Measurements from ENCODE around the gene CTNNA1. TPM values are rescaled to one million over a fixed set of nuclear protein-coding genes. Genes with fewer than 3 reads are reported as not detected.
A peak's percentile ranks its signal among the peaks of the same experiment; 100 is the strongest.

CTNNA1 gene
- total RNA-seq, 2 donors from 2014 or later = 247 to 288 TPM

GRCh38 chr5:138948471-138949222 is 195.4 kb downstream of the CTNNA1 start:
- no peak for DNase-seq (ENCODE audit: low spot score)
- Histone ChIP-seq H3K36me3 (peaks cover 7% of the 10 kb centered on the region), H3K27me3 (no peaks in the 10 kb centered on the region), H3K4me3 (no peak overlapping the region), H3K4me1 (peaks cover 0 to 66% of the 10 kb centered on the region in 2 donors), H3K9me3 (no peaks in the 10 kb centered on the region), H3K27ac (no peak overlapping the region)
- no peak for TF ChIP-seq CTCF (IDR thresholded peaks at IDR 0.05)

GRCh38 chr5:138949223-138949574 is 196.0 kb downstream of the CTNNA1 start:
- no peak for TF ChIP-seq CTCF (IDR thresholded peaks at IDR 0.05)
- peak overlapping the region in 1 of 2 donors; percentile 51 for H3K27ac ChIP-seq

GRCh38 chr5:138949988-138950387 is 196.8 kb downstream of the CTNNA1 start:
- Histone ChIP-seq H3K27me3 (no peaks in the 10 kb centered on the region), H3K36me3 (peaks cover 7% of the 10 kb centered on the region), H3K9me3 (no peaks in the 10 kb centered on the region), H3K4me3 (no peak overlapping the region), H3K4me1 (peaks cover 0 to 80% of the 10 kb centered on the region in 2 donors), H3K27ac (peak overlapping the region; percentile 33 to 51)
- DNase-seq (ENCODE audit: low spot score) = no peak
- TF ChIP-seq CTCF (IDR thresholded peaks at IDR 0.05) = no peak

More at GRCh38 chr5:138949223-138949574, 196.0 kb downstream of the CTNNA1 start:
- no peak for DNase-seq (ENCODE audit: low spot score)
- Histone ChIP-seq H3K4me3 (no peak overlapping the region), H3K4me1 (peaks cover 0 to 72% of the 10 kb centered on the region in 2 donors), H3K27me3 (no peaks in the 10 kb centered on the region), H3K36me3 (peaks cover 7% of the 10 kb centered on the region), H3K9me3 (no peaks in the 10 kb centered on the region)

- TF ChIP-seq CTCF (IDR thresholded peaks at IDR 0.05) = no peak
- Histone ChIP-seq H3K4me1 (peaks cover 0 to 85% of the 10 kb centered on the region in 2 donors), H3K36me3 (peaks cover 7% of the 10 kb centered on the region), H3K4me3 (no peak overlapping the region), H3K27ac (peak overlapping the region; percentile 33 to 51), H3K27me3 (no peaks in the 10 kb centered on the region), H3K9me3 (no peaks in the 10 kb centered on the region)
- no peak for DNase-seq (ENCODE audit: low spot score)
These were observed 197.3 kb downstream of the CTNNA1 start for GRCh38 chr5:138950421-138951031.

GRCh38 chr5:138951091-138951985 is 198.1 kb downstream of the CTNNA1 start:
- H3K4me1 ChIP-seq = peaks cover 0 to 91% of the 10 kb centered on the region in 2 donors
- peak overlapping the region; percentile 85 to 94 for H3K27ac ChIP-seq

More at GRCh38 chr5:138951091-138951985, 198.1 kb downstream of the CTNNA1 start:
- no peak for TF ChIP-seq CTCF (IDR thresholded peaks at IDR 0.05)
- Histone ChIP-seq H3K9me3 (no peaks in the 10 kb centered on the region), H3K27me3 (no peaks in the 10 kb centered on the region), H3K4me3 (no peak overlapping the region), H3K36me3 (peaks cover 7% of the 10 kb centered on the region)
- DNase-seq (ENCODE audit: low spot score) = no peak
